ENCODE results near the gene GRK1.

GRK1 gene

GRCh38 chr13:113783200-113783881 lies 116.3 kb downstream of the GRK1 start:
- DNase-seq: no peak

GRCh38 chr13:113783966-113784644 lies 117.1 kb downstream of the GRK1 start:
- no peak for DNase-seq

GRCh38 chr13:113784645-113785024 lies 117.6 kb downstream of the GRK1 start:
- no peak for DNase-seq

- DNase-seq: peak; percentile 55
These were observed 118.3 kb downstream of the GRK1 start for GRCh38 chr13:113785051-113786010.

- DNase-seq: peak; percentile 37
These were observed 119.3 kb downstream of the GRK1 start for GRCh38 chr13:113786262-113786841.
